ENCODE results near the gene MYRIP.

MYRIP gene

DNA sequence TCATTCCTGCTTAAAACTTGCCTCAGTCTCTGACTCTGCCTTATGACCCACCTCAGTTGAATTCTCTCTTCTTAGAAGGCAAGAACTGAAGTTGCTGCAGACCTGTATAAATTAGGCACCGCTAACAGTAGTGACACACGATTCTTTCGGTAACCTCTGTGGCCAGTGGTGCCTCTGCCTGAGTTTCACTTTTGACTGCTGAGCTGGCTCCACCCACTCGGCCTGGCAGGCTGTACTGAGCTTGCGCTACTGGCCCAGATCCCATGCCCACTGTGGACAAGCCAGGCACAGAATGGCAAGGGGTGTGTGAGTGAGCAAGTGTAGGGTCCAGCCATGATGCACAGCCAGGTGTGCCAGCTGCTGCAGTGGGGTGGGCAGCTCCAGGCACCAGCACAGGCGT, 481.0 kb downstream of the MYRIP start:
- no peak for DNase-seq (ENCODE audit: low spot score)

DNA sequence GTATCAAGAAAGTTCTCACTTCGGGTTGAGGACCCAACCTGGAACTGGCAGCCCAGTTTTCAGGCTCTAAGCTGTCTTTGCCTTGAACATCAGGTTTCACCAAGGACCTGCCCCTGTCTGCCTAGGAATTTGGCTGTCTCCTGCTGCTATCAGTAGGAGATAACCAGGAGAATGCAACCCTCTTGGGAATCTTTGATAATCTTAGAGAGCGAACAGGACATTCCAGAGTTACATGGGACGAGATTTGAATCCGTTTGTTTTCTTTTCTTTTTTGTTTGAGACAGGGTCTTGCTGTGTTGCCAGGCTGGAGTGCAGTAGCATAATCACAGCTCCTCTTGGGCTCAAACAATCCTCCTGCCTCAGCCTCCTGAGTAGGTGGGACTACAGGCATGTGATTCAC, 482.1 kb downstream of the MYRIP start:
- no peak for DNase-seq (ENCODE audit: low spot score)

DNA sequence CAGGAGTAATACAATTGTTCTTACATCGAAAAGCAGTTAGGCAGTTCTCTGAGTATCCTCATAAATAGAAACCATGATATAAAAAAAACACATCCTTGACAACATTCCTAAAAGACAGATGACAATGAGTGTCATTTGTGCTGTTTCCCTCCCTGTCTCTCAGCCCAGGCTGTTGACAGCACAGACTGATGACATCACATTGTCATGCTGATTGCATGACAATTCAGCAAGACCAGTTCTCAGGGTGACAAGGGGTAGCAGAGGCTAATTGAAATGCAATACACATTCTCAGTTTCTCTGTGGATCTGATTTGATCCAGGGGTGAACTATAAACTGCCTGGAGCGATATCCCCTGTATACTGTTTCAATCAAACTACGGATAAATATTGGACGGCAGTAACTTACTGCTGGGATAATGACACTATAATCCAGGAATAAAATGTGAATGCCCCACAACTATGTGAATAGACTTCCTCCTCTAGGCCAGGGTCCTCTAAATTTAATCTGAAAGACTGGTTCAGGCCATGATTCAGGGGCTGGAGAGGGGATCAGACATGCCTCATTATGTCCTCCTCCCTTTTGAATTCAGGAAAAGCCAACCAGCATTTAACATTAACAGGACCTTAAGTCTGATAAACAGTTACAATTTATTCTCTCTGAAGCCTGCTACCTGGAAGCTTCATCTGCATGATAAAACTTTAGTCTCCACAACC, 483.4 kb downstream of the MYRIP start:
- DNase-seq (ENCODE audit: low spot score): no peak

DNA sequence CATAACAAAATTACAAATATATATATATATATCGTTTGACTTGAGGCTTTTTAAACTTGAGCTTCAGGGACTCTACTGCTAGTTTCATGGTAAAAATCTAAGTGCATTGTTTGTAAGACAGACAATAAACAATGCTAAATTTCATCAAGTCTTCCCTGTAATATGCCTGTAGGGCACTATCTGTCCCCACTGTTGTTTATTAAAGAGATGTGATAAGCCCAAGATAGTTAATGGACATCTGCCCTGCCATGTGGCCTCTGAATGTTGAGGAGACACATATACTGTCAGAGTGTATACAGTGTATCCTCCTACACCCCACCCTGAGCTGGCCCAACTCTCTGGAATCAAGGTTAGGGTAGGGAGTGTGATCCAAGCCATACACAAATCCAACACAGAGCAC, 485.0 kb downstream of the MYRIP start:
- no peak for DNase-seq (ENCODE audit: low spot score)

DNA sequence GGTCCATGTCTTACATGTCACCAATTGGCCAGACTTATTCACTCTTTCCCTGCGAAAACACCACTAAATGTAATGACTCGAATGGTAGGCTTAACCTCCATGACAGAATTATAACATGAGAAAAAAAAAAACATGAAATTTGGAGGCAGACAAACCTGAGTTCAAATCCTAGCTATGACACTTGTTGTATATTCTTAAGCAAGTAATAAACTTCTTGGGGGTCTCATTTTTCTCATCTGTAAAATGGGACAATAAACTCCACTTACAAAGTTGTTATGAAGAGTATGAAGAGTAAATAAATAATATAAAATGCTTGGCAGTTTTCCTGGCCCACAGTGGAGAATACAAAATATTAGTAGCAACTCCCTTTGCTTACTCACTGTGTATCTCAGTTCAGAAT, 488.7 kb downstream of the MYRIP start:
- DNase-seq (ENCODE audit: low spot score): no peak

DNA sequence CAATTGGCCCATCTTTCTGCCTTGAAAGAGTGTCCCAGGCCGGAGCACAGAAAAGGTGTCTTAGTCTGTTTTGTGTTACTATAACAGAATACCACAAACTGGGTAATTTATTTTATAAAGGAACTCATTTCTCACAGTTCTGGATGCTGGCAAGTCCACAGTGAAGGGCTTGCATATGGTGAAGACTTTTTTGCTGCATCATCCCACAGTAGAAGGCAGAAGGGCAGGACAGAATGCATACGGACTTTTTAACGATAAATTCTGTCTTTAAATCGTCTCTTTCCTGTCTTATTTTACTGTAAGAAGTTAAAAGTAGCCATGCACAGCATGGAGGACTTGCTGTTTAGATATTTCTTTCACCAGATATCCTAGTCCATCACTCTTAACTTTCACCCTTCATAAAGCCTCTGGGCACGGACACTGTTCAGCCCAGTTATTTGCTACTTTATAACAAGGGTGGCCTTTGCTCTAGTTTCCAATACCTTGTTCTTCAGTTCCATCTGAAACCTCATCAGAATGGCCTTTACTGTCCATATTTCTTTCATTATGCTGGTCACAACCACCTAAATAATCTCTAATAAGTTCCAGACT, 489.8 kb downstream of the MYRIP start:
- DNase-seq (ENCODE audit: low spot score): no peak

DNA sequence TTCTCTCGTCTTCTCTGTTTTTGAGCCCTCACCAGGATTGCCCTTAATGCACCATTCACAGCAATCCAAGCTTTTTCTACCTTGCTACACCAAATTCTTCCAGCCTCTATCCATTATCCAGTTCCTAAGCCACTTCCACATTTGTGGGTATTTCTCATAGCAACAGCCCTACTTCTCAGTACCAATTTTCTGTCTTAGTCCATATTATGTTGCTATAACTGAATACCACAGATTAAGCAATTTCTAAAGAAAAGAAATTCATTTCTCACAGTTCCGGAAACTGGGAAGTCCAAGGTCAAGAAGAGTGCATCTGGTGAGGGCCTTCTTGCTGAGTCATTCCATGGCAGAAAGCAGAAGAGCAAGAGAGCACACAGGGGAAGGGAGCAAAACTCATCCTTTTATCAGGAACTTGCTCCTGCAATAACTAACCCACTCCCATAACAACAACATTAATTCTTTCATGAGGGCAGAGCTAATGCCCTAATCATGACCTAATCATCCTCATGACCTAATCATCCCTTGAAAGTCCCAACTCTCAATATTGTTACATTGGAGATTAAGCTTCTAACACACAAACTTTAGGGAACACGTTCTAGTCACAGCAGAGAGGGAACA, 490.4 kb downstream of the MYRIP start:
- peak; percentile 31 for DNase-seq (ENCODE audit: low spot score)

DNA sequence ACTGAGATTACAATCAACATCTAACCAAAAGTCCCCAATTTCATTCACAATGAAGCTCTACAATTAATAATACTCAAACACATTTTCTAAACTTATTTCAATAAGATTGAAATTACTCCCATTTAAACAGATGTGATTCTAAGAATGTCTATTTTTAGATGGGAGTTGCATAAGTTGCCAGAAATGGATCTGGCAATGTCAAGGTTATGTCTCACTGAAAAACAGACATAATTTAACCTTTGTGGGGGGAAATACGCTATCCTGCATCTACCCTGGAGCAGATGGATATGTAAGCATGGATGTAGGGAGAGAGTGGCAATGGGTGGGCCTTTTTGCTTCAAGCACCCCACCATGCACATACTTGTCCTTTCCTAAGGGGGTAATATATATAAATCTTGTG, 493.4 kb downstream of the MYRIP start:
- DNase-seq (ENCODE audit: low spot score): no peak

DNA sequence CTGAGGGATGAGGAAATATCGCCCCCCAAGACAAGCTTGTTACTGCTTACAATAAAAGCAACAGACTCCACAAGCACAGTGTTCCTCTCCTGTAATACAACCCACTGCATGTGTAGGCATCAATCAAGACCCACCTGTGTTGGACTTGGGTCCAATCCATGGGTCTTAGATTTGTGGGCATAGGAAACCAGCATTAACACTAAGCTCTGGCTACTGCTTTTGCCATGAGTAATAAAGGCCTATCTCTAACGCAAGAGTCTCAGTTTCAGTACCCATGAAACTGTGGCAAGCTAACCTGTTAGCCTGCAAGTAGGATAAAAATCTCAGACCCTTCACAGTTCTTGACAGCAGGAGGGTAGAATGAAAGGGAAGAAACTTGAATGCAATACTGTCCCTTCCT, 494.9 kb downstream of the MYRIP start:
- no peak for DNase-seq (ENCODE audit: low spot score)

DNA sequence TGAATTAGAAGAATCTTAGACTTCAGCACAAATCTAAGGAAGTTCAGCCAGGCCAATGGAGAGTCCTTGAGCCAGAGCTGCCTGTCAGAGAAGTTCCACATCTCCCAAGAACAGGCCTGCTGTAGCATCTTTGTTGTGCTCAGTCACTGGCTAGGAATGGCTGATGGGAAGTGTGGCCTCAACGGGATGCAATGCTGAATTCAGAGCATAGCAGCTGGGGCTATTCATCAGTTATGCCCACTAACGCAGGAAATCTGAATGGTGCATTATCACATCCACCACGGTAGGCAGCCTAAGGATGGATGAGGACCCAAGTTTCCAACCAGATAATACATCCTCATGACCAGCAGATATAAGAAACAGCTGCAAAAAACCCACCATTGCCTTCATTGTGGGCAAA, 496.9 kb downstream of the MYRIP start:
- no peak for DNase-seq (ENCODE audit: low spot score)

DNA sequence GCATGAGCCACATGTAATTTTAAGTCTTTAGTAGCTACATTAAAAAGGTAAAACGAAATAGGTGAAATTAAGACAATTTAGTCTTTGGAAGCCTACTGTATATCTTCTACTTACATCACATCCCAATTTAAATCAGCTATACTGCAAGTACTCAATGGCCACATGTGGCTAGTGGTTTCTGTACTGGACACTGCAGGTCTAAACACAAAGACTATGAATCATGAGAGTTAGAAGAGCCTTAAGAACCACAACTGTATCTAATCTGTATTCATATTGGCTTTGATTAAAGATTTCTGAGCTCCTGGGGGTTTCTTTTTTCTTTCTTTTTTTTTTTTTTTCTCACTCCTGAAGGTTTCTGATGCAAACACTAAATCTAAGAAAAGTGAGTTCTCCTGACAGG, 497.8 kb downstream of the MYRIP start:
- no peak for DNase-seq (ENCODE audit: low spot score)

DNA sequence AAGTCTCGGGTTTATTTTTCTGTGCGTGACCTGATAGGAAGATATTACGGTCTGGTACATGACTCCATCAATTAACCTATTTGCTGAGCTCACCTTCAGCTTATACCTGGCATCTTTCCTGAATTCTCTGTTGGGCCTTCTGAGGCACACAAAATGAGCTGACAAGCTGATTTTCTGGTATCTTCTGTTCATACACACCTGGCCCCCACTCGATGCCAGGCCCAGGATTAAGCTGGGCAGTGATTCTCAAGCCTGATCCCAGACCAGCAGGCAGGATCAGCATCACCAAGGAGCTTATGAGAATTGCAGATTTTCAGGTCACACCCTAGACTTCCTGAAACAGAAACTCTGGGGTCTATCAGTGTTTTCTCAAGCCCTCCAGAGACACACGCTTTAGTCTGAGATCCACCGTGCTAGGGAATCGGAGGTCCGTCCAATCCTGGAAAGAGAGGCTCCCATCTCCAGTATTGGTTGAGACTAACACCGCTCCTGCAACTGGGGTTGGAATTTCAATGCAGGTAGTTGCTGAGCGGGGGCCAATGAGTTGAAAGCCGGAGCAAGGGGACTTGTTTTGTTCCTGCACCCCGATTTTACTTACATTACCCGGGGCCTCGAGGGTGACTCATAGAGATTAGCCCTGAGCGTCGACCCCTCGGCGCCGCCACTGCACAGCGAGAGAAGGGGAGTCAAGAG, 499.5 kb downstream of the MYRIP start:
- peak; percentile 25 for DNase-seq (ENCODE audit: low spot score)

DNA sequence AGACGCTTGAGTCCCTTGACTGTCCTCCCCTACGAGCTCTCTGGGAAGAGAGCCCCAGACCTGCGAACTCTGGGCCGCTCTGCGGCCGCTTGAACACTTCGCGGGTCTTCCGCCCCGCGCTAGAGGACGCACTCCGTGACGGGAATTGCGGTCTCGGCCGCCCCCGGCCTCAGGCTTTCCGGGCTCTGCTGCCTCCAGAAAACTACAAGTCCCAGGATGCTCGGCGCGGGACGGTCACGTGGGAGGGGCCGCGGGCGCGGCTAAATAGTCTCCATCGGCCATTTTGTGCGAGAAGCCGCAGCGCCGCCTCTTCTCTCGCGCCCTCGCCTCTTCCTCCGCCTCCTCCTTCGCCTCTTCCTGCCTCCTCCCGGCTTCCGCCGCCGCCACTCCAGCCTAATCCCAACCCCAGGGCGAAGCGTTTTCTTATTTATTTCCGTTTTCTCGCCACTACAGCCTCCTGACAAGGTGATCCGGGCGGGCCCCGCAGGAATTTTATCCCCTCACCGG, 500.1 kb downstream of the MYRIP start, which contains the start of gene EIF1B:
TSS of gene EIF1B (plus strand) at position 290 of the 507 bp plus-strand sequence. CDS start 235 bp downstream, outside the sequence.
- DNase-seq (ENCODE audit: low spot score): peak; percentile 94
